Ectodermal cell (in vitro differentiated cells): ENCODE measurements around the gene KCNA10.

Source experiments
- H3K27ac ChIP-seq: 2 replicates; pipeline ENCODE4 v1.7.0; 2013; ENCODE audit warnings: mild to moderate bottlenecking, low read depth, low read length; ENCODE audit not compliant: insufficient read depth, poor library complexity, severe bottlenecking
- H3K27me3 ChIP-seq: 2 replicates; pipeline ENCODE4 v1.7.0; 2013; ENCODE audit warnings: mild to moderate bottlenecking, low read length; ENCODE audit not compliant: insufficient read depth, control insufficient read depth, poor library complexity, severe bottlenecking
- H3K36me3 ChIP-seq: one replicate; pipeline ENCODE4 v1.7.0; 2013; ENCODE audit warnings: low read length; ENCODE audit not compliant: control insufficient read depth, insufficient read depth
- H3K4me1 ChIP-seq: one replicate; pipeline ENCODE4 v1.7.0; 2013; ENCODE audit warnings: low read length; ENCODE audit not compliant: control insufficient read depth, insufficient read depth
- H3K4me3 ChIP-seq: 2 replicates; pipeline ENCODE4 v1.7.0; 2013; ENCODE audit warnings: low read depth, low read length, control low read depth; ENCODE audit not compliant: insufficient read depth
- H3K9me3 ChIP-seq: 2 replicates; pipeline ENCODE4 v1.7.0; 2013; ENCODE audit warnings: mild to moderate bottlenecking, low read length, moderate library complexity; ENCODE audit not compliant: control insufficient read depth
- WGBS, 2 experiments: methylation state at CpG; one replicate each; pipeline ENCODE4 v1.1.7; 2013; ENCODE audit warnings: missing lambda C conversion rate in 2 of 2; 5-methylcytosine and 5-hydroxymethylcytosine counted together

The KCNA10 gene

GRCh38 chr1:110482662-110483307, 36.2 kb downstream of the KCNA10 start:
- Histone ChIP-seq H3K9me3 (no peaks in the 10 kb centered on the region), H3K36me3 (no peaks in the 10 kb centered on the region), H3K27me3 (no peaks in the 10 kb centered on the region), H3K27ac (no peak overlapping the region), H3K4me3 (no peak overlapping the region), H3K4me1 (peaks cover 7% of the 10 kb centered on the region)
- 53% methylated on average over 18 of the region's 18 CpGs for WGBS, 2 experiments

GRCh38 chr1:110481968-110482623, 36.9 kb downstream of the KCNA10 start:
- H3K9me3 ChIP-seq = no peaks in the 10 kb centered on the region
- H3K4me1 ChIP-seq = peaks cover 7% of the 10 kb centered on the region
- H3K36me3 ChIP-seq = no peaks in the 10 kb centered on the region
- WGBS, 2 experiments = 63 to 65% methylated on average over 12 of the region's 12 CpGs
- no peak overlapping the region for H3K4me3 ChIP-seq
- H3K27ac ChIP-seq = no peak overlapping the region
- no peaks in the 10 kb centered on the region for H3K27me3 ChIP-seq

- H3K9me3 ChIP-seq = no peaks in the 10 kb centered on the region
- H3K4me1 ChIP-seq = peaks cover 7% of the 10 kb centered on the region
- H3K4me3 ChIP-seq = no peak overlapping the region
- 69 to 72% methylated on average over 4 of the region's 4 CpGs for WGBS, 2 experiments
- no peak overlapping the region for H3K27ac ChIP-seq
- H3K36me3 ChIP-seq = no peaks in the 10 kb centered on the region
- H3K27me3 ChIP-seq = no peaks in the 10 kb centered on the region
Observed at GRCh38 chr1:110480356-110481096, 38.4 kb downstream of the KCNA10 start.

DNA sequence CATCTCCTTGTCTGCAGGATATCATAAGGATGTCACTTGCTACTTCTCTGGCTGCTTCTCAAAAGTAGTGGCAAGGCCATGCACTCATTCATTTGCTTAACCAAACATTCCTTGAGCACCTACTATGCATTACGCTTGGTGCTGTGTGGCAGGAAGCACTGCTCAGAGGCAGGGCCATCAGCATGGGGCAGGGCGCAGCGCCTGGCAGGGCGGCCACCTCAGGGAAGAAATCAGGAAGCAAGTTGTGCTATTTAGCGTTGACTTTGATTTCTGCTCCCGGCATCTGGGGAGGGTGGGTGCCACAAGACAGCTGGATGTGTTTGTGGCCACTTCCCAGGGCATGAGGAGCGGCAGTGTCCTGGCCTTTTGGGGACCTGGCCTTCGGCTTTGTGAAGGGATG, 40.1 kb downstream of the KCNA10 start:
- peaks cover 7% of the 10 kb centered on the region for H3K4me1 ChIP-seq
- no peaks in the 10 kb centered on the region for H3K9me3 ChIP-seq
- H3K27ac ChIP-seq = no peak overlapping the region
- 92 to 93% methylated on average over 8 of the region's 8 CpGs for WGBS, 2 experiments
- no peaks in the 10 kb centered on the region for H3K27me3 ChIP-seq
- no peaks in the 10 kb centered on the region for H3K36me3 ChIP-seq
- H3K4me3 ChIP-seq = no peak overlapping the region

GRCh38 chr1:110477967-110478640, 40.9 kb downstream of the KCNA10 start:
- WGBS, 2 experiments = 84 to 93% methylated on average over 2 of the region's 3 CpGs
- H3K27me3 ChIP-seq = no peaks in the 10 kb centered on the region
- H3K36me3 ChIP-seq = no peaks in the 10 kb centered on the region
- H3K4me3 ChIP-seq = no peak overlapping the region
- H3K9me3 ChIP-seq = no peaks in the 10 kb centered on the region
- H3K4me1 ChIP-seq = peaks cover 7% of the 10 kb centered on the region
- H3K27ac ChIP-seq = no peak overlapping the region

- H3K4me3 ChIP-seq = no peak overlapping the region
- H3K4me1 ChIP-seq = peaks cover 2% of the 10 kb centered on the region
- no peaks in the 10 kb centered on the region for H3K36me3 ChIP-seq
- no peaks in the 10 kb centered on the region for H3K9me3 ChIP-seq
- no peak overlapping the region for H3K27ac ChIP-seq
- H3K27me3 ChIP-seq = no peaks in the 10 kb centered on the region
- 57 to 63% methylated on average over 3 of the region's 3 CpGs for WGBS, 2 experiments
Observed at GRCh38 chr1:110477445-110477957, 41.5 kb downstream of the KCNA10 start.

DNA sequence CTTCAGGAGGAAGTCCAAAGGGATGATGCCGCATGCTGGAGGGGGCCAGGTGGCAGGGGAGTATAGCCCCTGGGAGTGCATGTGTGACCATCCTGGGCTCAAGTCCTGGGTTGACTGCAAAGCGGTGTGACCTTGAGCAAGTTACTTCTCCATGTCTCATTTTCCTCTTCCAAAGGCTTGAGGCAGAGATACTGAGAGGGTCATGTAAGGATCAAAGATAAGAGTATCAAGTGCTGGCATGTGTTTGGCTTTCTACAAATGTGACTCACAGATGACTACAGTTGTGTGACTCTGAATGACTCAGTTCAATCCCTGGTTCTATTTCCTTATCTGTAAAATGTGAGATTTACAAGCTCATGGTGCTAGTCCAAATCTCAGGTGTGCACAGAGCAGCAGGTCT, 41.9 kb downstream of the KCNA10 start:
- Histone ChIP-seq H3K9me3 (no peaks in the 10 kb centered on the region), H3K27ac (no peak overlapping the region), H3K4me3 (no peak overlapping the region), H3K36me3 (no peaks in the 10 kb centered on the region), H3K4me1 (no peaks in the 10 kb centered on the region), H3K27me3 (no peaks in the 10 kb centered on the region)
- 89 to 98% methylated on average over 2 of the region's 2 CpGs for WGBS, 2 experiments

GRCh38 chr1:110476028-110476765, 42.8 kb downstream of the KCNA10 start:
- Histone ChIP-seq H3K4me1 (no peaks in the 10 kb centered on the region), H3K36me3 (no peaks in the 10 kb centered on the region), H3K27ac (no peak overlapping the region), H3K9me3 (no peaks in the 10 kb centered on the region), H3K27me3 (no peaks in the 10 kb centered on the region), H3K4me3 (no peak overlapping the region)
- WGBS, 2 experiments = 92 to 94% methylated on average over 10 of the region's 10 CpGs

DNA sequence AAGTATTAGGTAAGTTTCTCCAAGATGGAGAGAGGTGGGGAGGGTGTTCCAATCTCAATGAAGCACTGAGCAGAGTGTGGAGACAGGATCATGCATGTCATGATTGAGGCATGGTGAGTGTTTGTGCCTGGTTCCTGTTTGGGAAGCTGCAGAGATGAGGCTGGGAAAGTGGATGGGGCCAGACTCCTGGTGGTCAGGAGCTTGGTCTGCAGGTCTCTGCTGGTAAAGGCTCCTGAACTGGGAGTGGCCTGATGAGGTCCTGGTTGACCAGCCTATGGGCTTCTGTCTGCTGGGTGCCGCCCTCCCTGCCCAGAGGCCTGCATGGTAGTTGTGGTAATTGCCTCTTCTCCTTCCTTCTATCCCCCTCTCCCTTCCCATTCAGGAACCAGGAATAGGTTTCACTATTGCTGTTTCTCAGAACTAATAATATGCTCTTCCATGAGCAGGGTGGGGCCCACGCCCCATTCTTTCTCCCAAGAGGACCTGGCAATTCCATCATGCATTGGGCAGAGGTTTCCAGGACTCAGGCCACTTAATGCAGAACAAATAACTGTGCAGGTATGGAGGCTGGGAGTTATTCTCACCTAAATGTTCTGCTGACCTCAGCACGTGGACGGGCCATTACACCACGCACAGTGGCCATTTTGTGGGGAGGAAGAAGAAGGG, 43.5 kb downstream of the KCNA10 start:
- no peak overlapping the region for H3K4me3 ChIP-seq
- H3K27me3 ChIP-seq = no peaks in the 10 kb centered on the region
- no peak overlapping the region for H3K27ac ChIP-seq
- no peaks in the 10 kb centered on the region for H3K36me3 ChIP-seq
- H3K9me3 ChIP-seq = no peaks in the 10 kb centered on the region
- WGBS, 2 experiments = 88 to 96% methylated on average over 5 of the region's 5 CpGs
- H3K4me1 ChIP-seq = no peaks in the 10 kb centered on the region
